Renal pelvis (tissue), 4 donors: ENCODE data around the gene PTPN11. TPM values are rescaled to one million over a fixed set of nuclear protein-coding genes. Genes with fewer than 3 reads are reported as not detected.
"Not testable (repeated sequence)": the region's sequence is repeated elsewhere in the genome, so short reads cannot be mapped to it uniquely, and the experiment has no call there.

ENCODE experiments used
- DNase-seq: peaks from one replicate; pipeline ENCODE4 v3.0.0-alpha.2; 2013
- polyA plus RNA-seq, 3 donors: library from polyadenylated mRNA; unstranded; fragments of 120-200 nt; gene quantifications; one replicate each; pipeline ENCODE4 v1.2.1, GENCODE V29; 2013; ENCODE audit not compliant: insufficient read length in 3 of 3

PTPN11 gene
- polyA plus RNA-seq, 3 donors: 72.1 to 81.8 (median 74.8) TPM

GRCh38 chr12:112503512-112503911, 84.8 kb downstream of the PTPN11 start:
- DNase-seq: no peak

- no peak for DNase-seq
Measured at GRCh38 chr12:112506513-112507166, 87.9 kb downstream of the PTPN11 start.

GRCh38 chr12:112513471-112513870, 94.7 kb downstream of the PTPN11 start:
- DNase-seq: no peak

GRCh38 chr12:112514456-112514855, 95.7 kb downstream of the PTPN11 start:
- no peak for DNase-seq

GRCh38 chr12:112514926-112515642, 96.3 kb downstream of the PTPN11 start:
- DNase-seq: no peak

- no peak for DNase-seq
Measured at GRCh38 chr12:112515868-112516267, 97.1 kb downstream of the PTPN11 start.

GRCh38 chr12:112517730-112518364, 99.1 kb downstream of the PTPN11 start:
- DNase-seq: no peak

GRCh38 chr12:112518365-112518735, 99.6 kb downstream of the PTPN11 start:
- DNase-seq: no peak

GRCh38 chr12:112519841-112520340, 101.1 kb downstream of the PTPN11 start:
- not testable (repeated sequence) for DNase-seq

GRCh38 chr12:112523856-112524255, 105.1 kb downstream of the PTPN11 start:
- DNase-seq: no peak

- DNase-seq: no peak
Measured at GRCh38 chr12:112524269-112524668, 105.5 kb downstream of the PTPN11 start.

- no peak for DNase-seq
Measured at GRCh38 chr12:112524676-112525425, 106.1 kb downstream of the PTPN11 start.

- DNase-seq: no peak
Measured at GRCh38 chr12:112525426-112525809, 106.7 kb downstream of the PTPN11 start.

GRCh38 chr12:112527082-112527481, 108.3 kb downstream of the PTPN11 start:
- no peak for DNase-seq

GRCh38 chr12:112527501-112527900, 108.8 kb downstream of the PTPN11 start:
- no peak for DNase-seq

GRCh38 chr12:112528521-112528920, 109.8 kb downstream of the PTPN11 start:
- DNase-seq: no peak

- DNase-seq: no peak
Measured at GRCh38 chr12:112530941-112531340, 112.2 kb downstream of the PTPN11 start.

- DNase-seq: no peak
Measured at GRCh38 chr12:112532106-112532505, 113.4 kb downstream of the PTPN11 start.

- no peak for DNase-seq
Measured at GRCh38 chr12:112533528-112533927, 114.8 kb downstream of the PTPN11 start.

GRCh38 chr12:112535017-112535416, 116.3 kb downstream of the PTPN11 start:
- no peak for DNase-seq

GRCh38 chr12:112535637-112536366, 117.1 kb downstream of the PTPN11 start:
- DNase-seq: no peak

GRCh38 chr12:112536367-112536730, 117.6 kb downstream of the PTPN11 start:
- DNase-seq: no peak
